DND-41 (cell line): ENCODE data around the gene TBC1D5.

ENCODE experiments used
- CTCF ChIP-seq: IDR thresholded peaks from 2 replicates; pipeline ENCODE4 v1.5.1; 2012; ENCODE audit warnings: borderline replicate concordance, low read length, moderate library complexity, mild to moderate bottlenecking; ENCODE audit not compliant: poor library complexity, severe bottlenecking; ENCODE audit errors: extremely low read depth
- EZH2 ChIP-seq: IDR thresholded peaks from 3 replicates; pipeline ENCODE4 v1.6.1; 2012; ENCODE audit warnings: borderline replicate concordance, low read depth, mild to moderate bottlenecking, moderate library complexity, low read length, inconsistent platforms; ENCODE audit not compliant: severe bottlenecking

GRCh38 chr3:17221529-17221928, 520.9 kb downstream of the TBC1D5 start:
- TF ChIP-seq CTCF (no peak), EZH2 (no peak)
